Calu3 (cell line): Measurements from ENCODE around the gene ZNF275. TPM values are rescaled to one million over a fixed set of nuclear protein-coding genes. Genes with fewer than 3 reads are reported as not detected.

Source experiments
- BruUV-seq: library from RNA; stranded (reverse); fragments of 400-500 nt; replicated peaks from 2 replicates; lab custom pipeline; 2021; lab: Mats Ljungman, UMichigan
- CTCF ChIA-PET: fragments of 300-600 bp; sonication (Branson Sonifier 250); formaldehyde crosslinking; loops from one replicate; lab custom pipeline; 2022; ENCODE audit warnings: antibody characterized with exemption; lab: Charles Lee
- DNase-seq: peaks from one replicate; pipeline ENCODE4 v3.0.0; 2022
- H3K27ac Mint-ChIP-seq: one replicate; pipeline ENCODE4 v1.8.0; 2022; ENCODE audit warnings: mixed read lengths; ENCODE audit not compliant: unreplicated experiment
- H3K27me3 Mint-ChIP-seq: one replicate; pipeline ENCODE4 v1.8.0; 2022; ENCODE audit warnings: mixed read lengths; ENCODE audit not compliant: unreplicated experiment
- H3K36me3 Mint-ChIP-seq: one replicate; pipeline ENCODE4 v1.8.0; 2022; ENCODE audit warnings: mild to moderate bottlenecking, moderate library complexity, mixed read lengths; ENCODE audit not compliant: insufficient read depth, unreplicated experiment
- H3K4me1 Mint-ChIP-seq: one replicate; pipeline ENCODE4 v1.8.0; 2022; ENCODE audit warnings: mild to moderate bottlenecking, low read depth, mixed read lengths; ENCODE audit not compliant: unreplicated experiment
- H3K4me3 Mint-ChIP-seq: one replicate; pipeline ENCODE4 v1.8.0; 2022; ENCODE audit warnings: mild to moderate bottlenecking, low read depth, moderate library complexity, mixed read lengths; ENCODE audit not compliant: unreplicated experiment
- H3K9me3 Mint-ChIP-seq: one replicate; pipeline ENCODE4 v1.8.0; 2022; ENCODE audit warnings: low read depth, mixed read lengths; ENCODE audit not compliant: unreplicated experiment
- intact Hi-C: fragments of 100-400 bp; cut with micrococcal nuclease; formaldehyde crosslinking; loops from one replicate; pipeline ENCODE4 v1.10.0; 2022; ENCODE audit not compliant: unreplicated experiment
- total RNA-seq: library from RNA; stranded (reverse); gene quantifications from 2 replicates; pipeline ENCODE4 v1.2.3, GENCODE V29; 2022
- TF ChIP-seq, protein P1 (sequence below): fragments of 200-600 bp; IDR thresholded peaks from one replicate; pipeline ENCODE4 v1.8.0; 2022; ENCODE audit warnings: antibody characterized with exemption; ENCODE audit not compliant: unreplicated experiment

ZNF275 gene
- total RNA-seq, 1 experiment from 2014 or later = 6.6 TPM

DNA sequence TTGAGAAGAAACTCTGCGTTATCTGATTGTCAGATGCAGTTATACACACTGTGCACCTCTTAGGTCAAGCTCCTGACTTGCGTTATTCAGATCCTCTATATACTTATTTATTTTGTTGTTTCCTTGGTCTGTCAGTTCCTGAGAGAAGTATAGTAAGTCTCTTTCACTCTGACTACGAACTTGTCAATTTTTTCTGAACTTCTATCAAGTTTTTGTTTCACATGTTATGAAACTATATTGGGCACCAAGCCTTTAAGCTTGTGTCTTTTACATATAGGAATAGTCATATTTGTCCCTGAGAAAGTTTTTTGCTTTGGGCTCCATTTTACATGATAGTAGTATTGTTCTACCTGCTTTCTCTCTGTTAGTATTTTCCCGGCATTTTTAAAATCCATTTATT, 31.7 kb downstream of the ZNF275 start:
- peaks cover 65% of the 10 kb centered on the region for H3K27me3 Mint-ChIP-seq
- no TSS peak for BruUV-seq
- H3K4me1 Mint-ChIP-seq = no peaks in the 10 kb centered on the region
- H3K27ac Mint-ChIP-seq = no peak overlapping the region
- no peaks in the 10 kb centered on the region for H3K36me3 Mint-ChIP-seq
- intact Hi-C loops = no loop called here
- TF ChIP-seq, protein P1, sequence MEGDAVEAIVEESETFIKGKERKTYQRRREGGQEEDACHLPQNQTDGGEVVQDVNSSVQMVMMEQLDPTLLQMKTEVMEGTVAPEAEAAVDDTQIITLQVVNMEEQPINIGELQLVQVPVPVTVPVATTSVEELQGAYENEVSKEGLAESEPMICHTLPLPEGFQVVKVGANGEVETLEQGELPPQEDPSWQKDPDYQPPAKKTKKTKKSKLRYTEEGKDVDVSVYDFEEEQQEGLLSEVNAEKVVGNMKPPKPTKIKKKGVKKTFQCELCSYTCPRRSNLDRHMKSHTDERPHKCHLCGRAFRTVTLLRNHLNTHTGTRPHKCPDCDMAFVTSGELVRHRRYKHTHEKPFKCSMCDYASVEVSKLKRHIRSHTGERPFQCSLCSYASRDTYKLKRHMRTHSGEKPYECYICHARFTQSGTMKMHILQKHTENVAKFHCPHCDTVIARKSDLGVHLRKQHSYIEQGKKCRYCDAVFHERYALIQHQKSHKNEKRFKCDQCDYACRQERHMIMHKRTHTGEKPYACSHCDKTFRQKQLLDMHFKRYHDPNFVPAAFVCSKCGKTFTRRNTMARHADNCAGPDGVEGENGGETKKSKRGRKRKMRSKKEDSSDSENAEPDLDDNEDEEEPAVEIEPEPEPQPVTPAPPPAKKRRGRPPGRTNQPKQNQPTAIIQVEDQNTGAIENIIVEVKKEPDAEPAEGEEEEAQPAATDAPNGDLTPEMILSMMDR = no peak
- H3K9me3 Mint-ChIP-seq = no peaks in the 10 kb centered on the region
- H3K4me3 Mint-ChIP-seq = no peak overlapping the region
- DNase-seq = no peak
- CTCF ChIA-PET = no interaction called here

DNA sequence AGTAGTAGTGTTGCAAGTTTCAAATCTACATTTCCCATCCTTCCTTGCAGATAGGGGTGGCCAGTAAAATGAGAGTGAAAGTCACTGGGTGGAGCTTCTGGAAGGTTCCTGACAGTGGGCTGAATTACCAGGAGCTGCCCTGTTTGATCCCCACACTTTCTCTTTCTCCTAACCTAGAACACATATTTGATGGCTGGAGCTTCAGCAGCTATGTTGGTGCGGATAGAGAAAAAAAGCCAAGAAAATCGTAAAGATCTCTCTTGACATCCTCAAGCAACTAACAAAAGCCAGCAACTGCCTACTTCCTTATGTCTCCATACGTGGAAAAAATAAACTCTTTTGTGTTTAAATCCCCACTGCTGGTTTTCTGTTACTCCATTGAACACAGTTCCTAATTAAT, 32.2 kb downstream of the ZNF275 start:
- BruUV-seq = no TSS peak
- DNase-seq = no peak
- Mint-ChIP-seq H3K9me3 (no peaks in the 10 kb centered on the region), H3K36me3 (no peaks in the 10 kb centered on the region), H3K4me1 (no peaks in the 10 kb centered on the region), H3K27me3 (peaks cover 70% of the 10 kb centered on the region), H3K4me3 (no peak overlapping the region), H3K27ac (no peak overlapping the region)
- TF ChIP-seq, protein P1 = no peak
- CTCF ChIA-PET = no interaction called here
- intact Hi-C loops = no loop called here

DNA sequence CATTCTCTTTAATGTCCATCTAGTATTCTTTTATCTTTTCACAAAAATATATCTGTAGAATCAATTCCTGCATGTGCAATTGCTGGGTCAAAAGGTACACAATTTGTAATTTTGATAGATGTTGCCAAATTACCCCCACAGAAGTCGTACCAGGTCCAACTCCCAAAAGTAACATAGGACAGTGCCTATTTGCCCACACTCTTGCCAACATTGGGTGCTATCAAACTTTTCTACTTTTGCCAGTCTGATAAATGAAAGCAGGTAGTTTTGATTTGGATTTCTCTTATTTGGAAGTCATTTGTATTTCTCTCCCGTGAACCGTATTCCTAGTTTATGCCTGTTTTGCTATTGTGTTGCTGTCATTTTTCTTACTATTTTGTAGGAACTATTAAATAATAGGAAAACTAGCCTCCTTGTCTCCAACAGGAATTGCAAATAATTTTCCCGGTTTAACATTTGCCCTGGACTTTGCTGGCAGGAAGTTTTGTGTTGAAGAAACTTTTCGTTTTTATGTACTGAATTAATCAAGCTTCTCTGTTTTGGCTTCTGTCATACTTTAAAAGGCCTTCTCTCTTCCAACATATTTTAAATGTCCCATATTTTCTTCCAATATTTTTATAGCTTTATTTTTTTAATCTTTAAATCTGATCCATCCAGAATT, 33.1 kb downstream of the ZNF275 start:
- BruUV-seq = no TSS peak

DNA sequence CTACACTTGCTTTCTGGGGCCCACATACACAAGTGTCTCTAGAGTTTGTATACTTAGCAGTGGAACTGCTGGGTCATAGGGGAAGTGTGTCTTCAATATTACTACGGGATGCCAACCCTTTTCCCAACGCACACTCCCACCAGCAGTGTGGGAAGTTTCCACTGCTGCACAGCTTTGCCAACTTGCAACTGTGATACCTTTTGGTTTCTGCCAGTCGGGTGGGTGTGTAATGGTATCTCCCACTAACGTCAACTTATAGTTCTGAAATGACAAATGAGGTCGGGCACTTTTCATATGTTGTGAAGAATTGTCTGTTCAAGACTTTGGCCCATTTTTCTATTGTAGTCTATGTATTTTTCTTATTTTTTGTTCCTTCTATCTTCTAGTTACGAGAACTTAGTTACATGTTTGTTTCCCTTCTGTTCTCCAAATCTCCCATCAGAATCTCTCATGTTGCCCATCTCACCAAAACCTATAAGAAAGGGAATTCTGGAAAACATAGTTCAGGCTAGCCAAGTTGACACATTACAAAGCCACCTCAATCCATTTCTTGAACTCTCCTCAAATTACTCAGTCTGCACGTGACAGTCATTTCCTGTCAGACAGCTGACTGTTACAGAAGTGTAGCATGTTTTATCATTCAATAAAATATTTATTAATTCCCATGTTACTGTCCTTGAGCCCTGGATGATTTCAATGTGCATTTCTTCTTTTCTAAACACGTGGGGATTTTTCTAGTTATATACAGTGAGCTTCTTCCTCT, 36.5 kb downstream of the ZNF275 start:
- Mint-ChIP-seq H3K4me3 (no peak overlapping the region), H3K9me3 (no peaks in the 10 kb centered on the region), H3K36me3 (no peaks in the 10 kb centered on the region), H3K27me3 (peaks cover 85% of the 10 kb centered on the region), H3K4me1 (no peaks in the 10 kb centered on the region), H3K27ac (no peak overlapping the region)
- TF ChIP-seq, protein P1 = no peak
- no peak for DNase-seq
- CTCF ChIA-PET = no interaction called here
- BruUV-seq = no TSS peak
- intact Hi-C loops = no loop called here

More for the DNA sequence above, 33.1 kb downstream of the ZNF275 start:
- DNase-seq = no peak
- no peak overlapping the region for H3K27ac Mint-ChIP-seq
- H3K4me1 Mint-ChIP-seq = no peaks in the 10 kb centered on the region
- H3K27me3 Mint-ChIP-seq = peaks cover 74% of the 10 kb centered on the region
- H3K36me3 Mint-ChIP-seq = no peaks in the 10 kb centered on the region
- CTCF ChIA-PET = no interaction called here
- H3K4me3 Mint-ChIP-seq = no peak overlapping the region
- H3K9me3 Mint-ChIP-seq = no peaks in the 10 kb centered on the region
- intact Hi-C loops = no loop called here
- TF ChIP-seq, protein P1 = no peak
